ENCODE measurements around the gene CRADD.
A peak's percentile ranks its signal among the peaks of the same experiment; 100 is the strongest.
"Not testable (repeated sequence)": the region's sequence is repeated elsewhere in the genome, so short reads cannot be mapped to it uniquely, and the experiment has no call there.

CRADD gene

GRCh38 chr12:93762059-93762719, 85.0 kb downstream of the CRADD start:
- DNase-seq, result no peak

- no peak for DNase-seq
These were observed 85.9 kb downstream of the CRADD start for GRCh38 chr12:93762912-93763553.

DNA sequence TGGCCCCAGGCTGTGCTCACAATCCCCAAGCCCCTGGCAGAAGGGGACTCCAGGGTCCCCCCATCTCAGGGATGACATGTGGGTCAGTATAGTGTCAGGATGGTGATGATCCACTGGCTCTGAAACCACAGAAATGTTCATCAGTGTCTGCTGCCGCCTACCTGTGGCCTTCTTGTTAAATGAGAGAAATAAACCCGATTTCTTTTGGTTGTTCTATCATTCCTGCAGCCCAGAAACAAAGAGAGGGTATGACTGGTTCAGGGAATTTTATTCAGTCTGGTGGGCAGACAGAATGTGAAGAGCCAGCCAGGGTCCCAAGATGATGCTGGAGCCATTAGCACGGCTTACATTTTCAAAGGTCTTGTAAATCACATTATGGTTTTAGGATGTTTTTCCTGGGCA, 86.6 kb downstream of the CRADD start:
- DNase-seq, result peak; percentile 63

DNA sequence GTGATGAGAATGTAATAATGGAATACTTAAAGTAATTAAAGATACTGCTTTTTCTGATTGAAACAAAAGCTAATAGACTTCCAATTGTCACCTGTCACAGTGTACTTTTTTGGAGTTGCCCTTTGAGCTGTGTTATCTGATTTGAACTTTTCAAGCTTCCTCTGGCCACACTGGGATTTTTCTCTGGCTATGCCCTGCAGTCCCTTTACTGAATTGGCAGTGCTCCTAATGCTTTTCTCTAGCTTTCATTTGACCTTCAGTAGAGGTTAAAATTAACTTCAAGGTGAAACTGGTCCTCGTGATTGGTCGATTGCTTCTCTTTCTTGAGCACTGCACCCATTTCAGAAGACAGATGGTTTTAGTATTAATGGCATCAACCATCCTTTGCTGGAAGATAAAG, 89.2 kb downstream of the CRADD start:
- DNase-seq, result no peak

GRCh38 chr12:93766796-93767523, 89.8 kb downstream of the CRADD start:
- DNase-seq, result no peak

GRCh38 chr12:93767524-93767863, 90.3 kb downstream of the CRADD start:
- DNase-seq, result no peak

GRCh38 chr12:93772003-93772700, 95.0 kb downstream of the CRADD start:
- no peak for DNase-seq

- no peak for DNase-seq
These were observed 96.1 kb downstream of the CRADD start for GRCh38 chr12:93773122-93773871.

- no peak for DNase-seq
These were observed 99.4 kb downstream of the CRADD start for GRCh38 chr12:93776581-93777018.

DNA sequence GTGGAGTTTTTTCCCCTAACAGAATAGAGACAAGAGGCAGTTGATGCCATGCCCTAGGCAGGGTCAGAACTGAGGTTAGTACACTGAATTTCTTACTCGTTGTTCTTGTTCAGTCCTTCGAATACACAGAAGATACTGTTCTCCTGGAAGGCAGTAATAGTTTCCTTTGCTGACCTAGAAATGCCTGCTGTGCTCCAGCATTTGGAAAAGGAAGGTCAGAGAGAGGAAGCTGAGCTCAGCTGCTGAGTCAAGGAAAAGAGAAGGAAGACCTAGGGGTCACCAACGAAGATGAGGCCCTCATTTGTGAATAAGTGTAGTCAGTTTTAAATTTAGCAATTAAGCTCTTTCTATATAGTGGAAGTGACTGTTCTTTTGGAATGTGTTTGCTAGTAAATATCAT, 100.1 kb downstream of the CRADD start:
- no peak for DNase-seq

DNA sequence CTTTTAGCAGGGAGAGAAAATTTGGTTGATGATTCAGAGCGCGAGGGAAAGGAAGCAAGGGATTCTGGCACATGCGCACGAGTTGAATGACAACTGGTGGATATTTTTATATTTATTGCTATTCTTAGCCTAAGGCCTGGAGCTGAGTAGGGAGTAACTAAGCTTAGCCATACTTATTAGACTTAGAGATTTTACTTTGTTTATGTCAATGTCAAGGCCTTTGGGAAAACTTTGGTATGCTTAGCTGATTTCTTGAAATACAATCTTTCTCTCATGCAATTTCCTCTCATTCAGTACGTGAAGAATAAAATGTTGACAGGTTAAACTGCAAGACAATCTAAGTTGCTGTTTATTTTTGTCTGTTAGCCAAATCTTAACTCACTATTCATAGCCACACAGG, 101.1 kb downstream of the CRADD start:
- no peak for DNase-seq

DNA sequence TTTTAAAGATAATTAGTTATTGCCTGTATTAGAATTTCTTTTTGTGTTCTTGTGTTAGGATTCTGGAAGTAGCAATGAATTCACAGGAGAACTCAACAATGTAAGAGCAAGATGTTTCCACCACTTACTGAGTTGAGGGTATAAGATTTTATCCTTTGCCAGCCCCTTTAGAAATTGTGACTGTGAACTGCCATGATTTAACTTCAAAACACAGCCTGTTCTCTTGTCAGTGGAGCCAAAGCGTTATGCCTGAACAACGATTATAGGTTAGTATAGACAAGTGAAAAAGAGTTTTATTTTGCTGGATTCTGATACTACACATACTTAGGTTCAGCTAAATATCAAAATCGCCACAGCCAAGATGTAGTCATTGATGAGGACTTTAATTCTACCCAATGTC, 101.6 kb downstream of the CRADD start:
- no peak for DNase-seq

DNA sequence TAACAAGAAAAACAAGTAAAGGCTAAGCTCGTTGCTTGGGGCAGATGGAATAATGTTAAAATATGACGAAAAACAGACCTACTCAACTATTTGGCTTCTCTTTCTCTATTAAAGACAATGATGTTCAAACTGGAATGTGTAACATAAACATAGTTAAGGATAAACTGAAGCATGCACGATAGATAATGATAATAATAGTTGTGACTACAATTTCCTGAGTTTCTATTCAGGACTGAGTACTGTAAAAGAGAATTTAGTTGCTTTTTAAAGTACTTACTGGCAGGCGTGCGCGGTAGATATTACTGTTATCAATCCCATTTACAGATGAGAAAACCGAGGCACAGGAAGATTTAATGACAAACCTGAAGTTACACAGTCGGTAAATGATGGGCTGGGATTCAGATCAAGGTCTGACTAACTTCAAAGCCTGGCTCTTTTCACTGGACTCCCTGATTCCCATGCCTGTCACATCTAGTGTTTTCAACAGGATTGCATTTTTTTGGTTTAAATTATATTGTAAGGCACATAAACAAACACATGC, 103.0 kb downstream of the CRADD start:
- no peak for DNase-seq

- not testable (repeated sequence) for DNase-seq
These were observed 103.7 kb downstream of the CRADD start for GRCh38 chr12:93780886-93781285.

- DNase-seq, result not testable (repeated sequence)
These were observed 104.8 kb downstream of the CRADD start for GRCh38 chr12:93781961-93782360.

GRCh38 chr12:93782853-93783252, 105.7 kb downstream of the CRADD start:
- DNase-seq, result no peak

DNA sequence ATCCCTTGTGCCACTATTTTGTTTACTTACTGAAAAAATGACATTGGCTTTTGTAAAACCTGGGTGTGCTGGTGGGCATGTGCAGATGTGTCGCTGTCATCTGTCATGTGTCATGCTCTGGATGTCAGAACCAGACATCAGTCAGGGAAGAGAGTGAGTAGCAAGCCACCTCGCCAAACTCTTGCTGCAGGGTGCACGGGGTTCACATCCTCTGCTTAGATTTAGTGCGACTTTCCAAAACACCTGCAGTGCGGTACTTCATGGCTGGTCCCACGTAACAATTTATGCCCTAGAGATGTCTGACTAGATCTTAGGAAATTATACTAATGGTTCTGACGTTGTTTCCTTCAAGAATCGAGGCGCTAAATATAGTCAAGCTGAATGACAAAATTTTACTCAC, 106.7 kb downstream of the CRADD start:
- DNase-seq, result no peak

DNA sequence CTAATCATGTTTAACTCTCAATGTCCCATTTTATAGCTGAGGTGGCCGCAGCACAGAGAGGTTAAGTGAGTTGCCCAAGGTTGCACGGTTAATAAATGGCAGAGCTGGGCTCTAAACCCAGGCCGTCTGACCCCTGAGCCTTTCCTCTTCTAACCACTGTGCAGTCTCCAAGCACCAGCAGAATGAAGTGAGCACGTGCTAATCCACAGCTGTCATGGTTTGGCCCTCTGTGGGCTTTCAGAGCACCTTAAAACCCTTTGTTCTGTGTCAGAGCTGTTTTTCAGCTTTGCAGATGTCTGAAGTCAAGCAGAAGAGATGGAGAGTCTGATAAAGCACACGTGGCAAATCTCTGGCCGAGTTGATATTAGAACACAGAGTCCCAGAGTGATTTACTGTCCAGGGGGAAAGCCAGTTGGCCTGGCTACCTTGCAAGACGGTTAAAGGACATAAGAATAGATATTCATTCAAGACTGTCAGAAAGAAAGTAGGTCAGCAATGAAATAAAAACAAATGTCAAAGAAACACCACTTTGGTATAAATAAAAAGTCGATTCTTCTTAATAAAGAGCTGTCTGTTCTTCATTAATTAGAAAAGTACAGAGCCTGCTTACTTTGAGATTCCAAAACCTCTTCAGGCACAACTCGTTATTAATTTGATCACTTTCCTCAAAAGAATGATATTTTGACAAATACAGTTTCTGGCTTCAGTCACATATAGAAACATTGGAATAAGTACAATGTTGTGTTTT, 107.3 kb downstream of the CRADD start:
- DNase-seq, result peak; percentile 72

- DNase-seq, result no peak
These were observed 108.3 kb downstream of the CRADD start for GRCh38 chr12:93785249-93786010.

GRCh38 chr12:93786656-93787397, 109.7 kb downstream of the CRADD start:
- no peak for DNase-seq
